ENCODE measurements around the gene HSFX2. TPM values are rescaled to one million over a fixed set of nuclear protein-coding genes. Genes with fewer than 3 reads are reported as not detected.
"Not testable (repeated sequence)": the region's sequence is repeated elsewhere in the genome, so short reads cannot be mapped to it uniquely, and the experiment has no call there.

Gene HSFX2
- total RNA-seq, 1 donor from 2014 or later, result 1.2 TPM

- not testable (repeated sequence) for FAIRE-seq; DNase-seq (ENCODE audit: low spot score in 2 of 2)
These were observed 3.5 kb upstream of the HSFX2 start for GRCh38 chrX:149598603-149599002.

GRCh38 chrX:149595943-149596342 lies 829 bp upstream of the HSFX2 start:
- FAIRE-seq; DNase-seq (ENCODE audit: low spot score in 2 of 2): not testable (repeated sequence)

GRCh38 chrX:149590993-149591392 lies 4.1 kb downstream of the HSFX2 start:
- FAIRE-seq; DNase-seq (ENCODE audit: low spot score in 2 of 2): not testable (repeated sequence)

- DNase-seq (ENCODE audit: low spot score in 2 of 2); FAIRE-seq: not testable (repeated sequence)
These were observed 7.8 kb downstream of the HSFX2 start, which contains the start of gene MAGEA9B for GRCh38 chrX:149587359-149587758. TSS of gene MAGEA9B (minus strand) at chrX:149587459. CDS start at chrX:149583179, 4,280 bp downstream.

DNA sequence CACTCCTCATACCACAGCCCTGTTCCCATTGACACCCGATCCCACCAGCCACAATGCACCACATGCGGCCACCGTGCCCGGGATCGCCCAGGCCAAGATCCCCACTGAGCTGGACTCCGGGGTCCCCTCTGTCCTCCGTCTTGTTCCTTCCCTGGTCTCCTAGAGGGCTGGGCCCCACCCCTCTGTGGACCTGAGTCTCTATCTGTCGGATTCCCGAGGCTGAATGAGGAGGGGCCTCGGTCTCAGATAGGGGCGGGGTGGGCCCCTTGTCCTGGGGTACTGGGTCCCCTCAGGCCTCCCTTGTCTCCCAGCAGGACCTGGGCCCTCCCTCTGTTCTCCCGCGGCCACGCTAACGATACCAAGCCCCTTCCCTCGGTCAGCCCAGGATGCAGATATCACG lies 9.5 kb downstream of the HSFX2 start:
- not testable (repeated sequence) for FAIRE-seq

DNA sequence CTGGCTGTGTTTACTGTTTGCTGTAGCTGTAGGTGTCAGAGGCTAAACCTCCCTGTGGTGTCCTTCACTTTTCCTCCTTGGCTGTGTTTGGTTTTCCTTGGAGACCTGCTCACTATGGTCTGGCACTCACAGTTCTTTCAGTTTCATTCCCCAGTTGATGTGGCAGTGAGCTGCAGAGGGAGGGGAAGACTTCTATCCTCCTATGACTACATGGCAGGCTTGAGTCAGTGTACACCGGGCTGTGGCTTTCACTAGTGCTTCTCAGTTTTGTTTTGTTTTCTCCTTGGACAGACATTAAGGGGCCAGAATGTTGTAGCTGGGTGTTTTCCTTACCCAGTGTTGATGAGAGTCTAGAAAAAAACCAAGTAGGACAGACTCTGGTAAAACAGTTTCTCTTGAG lies 21.7 kb downstream of the HSFX2 start:
- DNase-seq (ENCODE audit: low spot score in 2 of 2); FAIRE-seq: not testable (repeated sequence)

More for the DNA sequence above, 9.5 kb downstream of the HSFX2 start:
- DNase-seq (ENCODE audit: low spot score in 2 of 2), result not testable (repeated sequence)

GRCh38 chrX:149572743-149573142 lies 22.4 kb downstream of the HSFX2 start:
- DNase-seq (ENCODE audit: low spot score in 2 of 2) (no peak), FAIRE-seq (no peak)

DNA sequence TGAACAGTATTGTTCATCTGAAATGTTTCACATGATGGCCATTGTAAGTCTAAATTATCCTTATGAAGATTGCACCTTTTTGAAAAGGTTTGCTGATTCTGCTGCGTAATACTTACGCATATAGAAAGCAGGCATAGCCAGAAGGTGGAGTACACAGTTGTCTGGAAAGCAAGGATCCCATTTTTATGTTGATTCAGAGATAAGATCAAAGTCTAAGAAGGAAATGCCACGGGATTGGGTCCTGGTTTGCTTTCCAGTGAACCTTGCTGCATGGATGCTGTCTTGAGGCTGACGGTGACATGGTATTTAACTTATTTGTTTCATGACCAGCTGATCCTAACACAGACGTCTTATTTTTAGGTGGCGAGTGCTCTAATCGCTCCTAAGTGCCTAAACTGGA lies 23.3 kb downstream of the HSFX2 start:
- DNase-seq (ENCODE audit: low spot score in 2 of 2), result no peak
- FAIRE-seq, result no peak

GRCh38 chrX:149570668-149571067 lies 24.4 kb downstream of the HSFX2 start:
- FAIRE-seq (no peak), DNase-seq (ENCODE audit: low spot score in 2 of 2) (no peak)

DNA sequence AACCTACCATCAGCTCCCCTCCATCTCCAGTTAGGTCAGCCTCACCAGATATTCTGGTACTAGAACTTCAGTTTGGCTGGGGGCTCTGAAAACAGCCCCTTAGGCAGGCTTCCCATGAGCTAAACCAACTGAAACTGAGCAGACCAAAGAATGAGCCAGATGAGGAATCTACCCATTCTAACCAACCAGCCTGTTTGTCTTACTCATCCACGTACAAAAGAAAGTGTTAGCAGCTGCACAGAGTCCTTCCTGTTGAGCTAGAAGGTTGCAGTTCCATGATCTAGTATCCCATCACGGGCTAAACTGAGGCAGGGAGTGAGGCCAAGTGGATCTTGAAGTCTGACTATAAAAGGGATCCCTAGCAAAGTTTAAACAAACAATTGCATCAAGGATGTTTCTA lies 25.3 kb downstream of the HSFX2 start:
- FAIRE-seq, result no peak
- no peak for DNase-seq (ENCODE audit: low spot score in 2 of 2)

- FAIRE-seq (no peak), DNase-seq (ENCODE audit: low spot score in 2 of 2) (no peak)
These were observed 26.3 kb downstream of the HSFX2 start for GRCh38 chrX:149568701-149569296.

DNA sequence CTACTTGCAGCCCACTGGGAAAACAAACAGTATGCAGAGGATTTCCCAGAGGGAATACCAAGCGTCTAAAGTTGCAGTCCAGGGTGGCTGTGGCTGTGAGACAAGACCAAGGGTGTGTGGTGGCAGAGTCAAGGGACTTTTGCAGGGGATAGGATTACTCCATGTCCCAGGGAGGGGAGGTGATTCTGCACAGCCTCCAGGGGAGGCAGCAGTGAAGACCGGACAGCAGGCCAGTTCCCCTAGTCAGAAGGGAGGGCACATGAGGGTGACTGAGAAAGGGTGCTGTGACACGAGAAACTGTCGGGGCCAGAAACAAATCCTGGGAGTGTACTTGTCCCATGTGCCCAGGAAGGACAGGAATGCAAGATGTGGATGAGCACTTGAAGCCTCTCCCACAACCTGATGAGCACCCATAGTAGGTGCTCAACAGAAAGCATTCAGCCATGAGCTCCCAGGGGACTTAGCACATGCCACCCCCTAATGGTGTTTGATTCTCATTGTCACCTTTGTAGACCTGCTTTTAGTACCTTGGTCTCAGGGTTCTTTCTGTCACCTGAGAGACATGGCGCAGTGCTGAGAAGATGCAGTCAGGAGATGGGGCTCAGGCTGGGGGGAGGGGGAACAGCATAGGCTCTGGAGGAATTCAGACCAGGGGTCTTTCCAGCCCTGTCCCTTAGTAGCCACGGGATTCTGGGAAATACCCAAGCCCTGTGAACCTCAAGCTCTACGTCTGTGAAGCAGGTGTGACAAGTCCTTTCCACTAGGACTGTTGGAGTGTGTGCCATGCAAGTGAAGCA lies 27.3 kb downstream of the HSFX2 start:
- FAIRE-seq (no peak), DNase-seq (ENCODE audit: low spot score in 2 of 2) (no peak)

GRCh38 chrX:149563359-149563758 lies 31.8 kb downstream of the HSFX2 start:
- no peak for FAIRE-seq
- no peak for DNase-seq (ENCODE audit: low spot score in 2 of 2)

GRCh38 chrX:149555251-149555650 lies 39.9 kb downstream of the HSFX2 start:
- FAIRE-seq; DNase-seq (ENCODE audit: low spot score in 2 of 2): not testable (repeated sequence)

DNA sequence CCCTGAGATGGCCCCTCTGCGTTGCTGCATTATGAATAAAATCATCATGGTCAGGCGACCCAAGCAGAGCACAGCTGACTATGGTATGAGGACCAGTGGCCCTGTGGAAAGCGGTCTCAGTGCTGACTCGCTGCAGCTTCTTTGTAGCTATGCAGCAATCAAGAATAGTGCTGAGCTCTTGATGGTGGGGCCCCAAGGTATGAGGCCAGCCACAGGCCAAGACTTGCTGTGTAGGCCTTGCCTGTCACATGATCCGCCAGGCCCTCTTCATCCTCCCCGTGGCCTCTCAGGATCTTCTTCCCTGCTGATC lies 43.2 kb downstream of the HSFX2 start:
- FAIRE-seq, result not testable (repeated sequence)

GRCh38 chrX:149551245-149551938 lies 43.7 kb downstream of the HSFX2 start:
- not testable (repeated sequence) for DNase-seq (ENCODE audit: low spot score in 2 of 2); FAIRE-seq

More for the DNA sequence above, 43.2 kb downstream of the HSFX2 start:
- not testable (repeated sequence) for DNase-seq (ENCODE audit: low spot score in 2 of 2)

DNA sequence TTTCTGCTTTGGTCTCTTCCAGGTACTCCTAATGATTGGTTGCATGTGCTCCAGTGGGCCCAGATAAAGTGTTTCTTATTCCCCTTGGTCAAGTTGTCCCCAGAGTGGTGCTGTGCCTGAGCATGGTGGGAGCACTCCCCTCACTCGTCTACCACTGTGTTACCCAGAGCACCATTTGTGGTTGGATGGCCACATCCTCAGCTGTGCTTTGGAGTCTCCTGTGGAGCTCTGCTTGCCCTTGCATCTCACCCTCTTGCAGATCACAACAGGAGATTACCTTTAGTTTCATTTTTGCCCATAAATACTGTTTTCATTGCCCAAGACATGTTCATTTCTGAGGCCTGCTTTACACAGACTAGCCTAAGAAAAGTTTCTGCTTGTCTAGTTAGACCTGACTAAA lies 44.7 kb downstream of the HSFX2 start:
- FAIRE-seq, result not testable (repeated sequence)

GRCh38 chrX:149549701-149550100 lies 45.4 kb downstream of the HSFX2 start, which contains the start of gene HSFX3:
TSS of gene HSFX3 (minus strand) at chrX:149549924. CDS start at chrX:149549852, 72 bp downstream.
- DNase-seq (ENCODE audit: low spot score in 2 of 2); FAIRE-seq: not testable (repeated sequence)

More for the DNA sequence above, 44.7 kb downstream of the HSFX2 start:
- not testable (repeated sequence) for DNase-seq (ENCODE audit: low spot score in 2 of 2)

- not testable (repeated sequence) for FAIRE-seq
These were observed 47.3 kb downstream of the HSFX2 start for GRCh38 chrX:149547782-149548181.

DNA sequence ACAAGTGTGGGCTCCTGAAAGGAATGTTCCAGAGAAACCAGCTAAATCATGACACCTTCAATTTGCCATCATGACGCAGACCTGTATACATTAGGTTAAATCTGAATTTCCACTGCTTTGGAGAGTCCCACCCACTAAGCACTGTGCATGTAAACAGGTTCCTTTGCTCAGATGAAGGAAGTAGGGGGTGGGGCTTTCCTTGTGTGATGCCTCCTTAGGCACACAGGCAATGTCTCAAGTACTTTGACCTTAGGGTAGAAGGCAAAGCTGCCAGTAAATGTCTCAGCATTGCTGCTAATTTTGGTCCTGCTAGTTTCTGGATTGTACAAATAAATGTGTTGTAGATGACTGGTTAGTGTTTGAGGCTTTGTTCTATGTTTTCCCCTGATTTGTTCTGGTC lies 48.2 kb downstream of the HSFX2 start:
- DNase-seq (ENCODE audit: low spot score in 2 of 2); FAIRE-seq: not testable (repeated sequence)

More at GRCh38 chrX:149547782-149548181, 47.3 kb downstream of the HSFX2 start:
- DNase-seq (ENCODE audit: low spot score in 2 of 2), result not testable (repeated sequence)
